Measurements from ENCODE around the gene GCLC.
"Not testable (repeated sequence)": the region's sequence is repeated elsewhere in the genome, so short reads cannot be mapped to it uniquely, and the experiment has no call there.

GCLC gene

GRCh38 chr6:53556986-53557715 lies 12.2 kb upstream of the GCLC start:
- DNase-seq = no peak

GRCh38 chr6:53553600-53553999 lies 8.7 kb upstream of the GCLC start:
- DNase-seq = not testable (repeated sequence)

GRCh38 chr6:53551681-53552080 lies 6.8 kb upstream of the GCLC start:
- DNase-seq = not testable (repeated sequence)

GRCh38 chr6:53547811-53548496 lies 3.1 kb upstream of the GCLC start:
- peak; percentile 72 to 89 (median 80) for DNase-seq

GRCh38 chr6:53547166-53547810 lies 2.4 kb upstream of the GCLC start:
- DNase-seq = no peak

- DNase-seq = no peak
Observed at GRCh38 chr6:53546281-53546680, 1.4 kb upstream of the GCLC start.

GRCh38 chr6:53544217-53544469 lies 758 bp downstream of the GCLC start:
- DNase-seq = no peak

- no peak for DNase-seq
Observed at GRCh38 chr6:53543359-53544216, 1.3 kb downstream of the GCLC start.

- DNase-seq = no peak
Observed at GRCh38 chr6:53541900-53542299, 3.0 kb downstream of the GCLC start.

- no peak for DNase-seq
Observed at GRCh38 chr6:53540129-53540692, 4.7 kb downstream of the GCLC start.

- no peak for DNase-seq
Observed at GRCh38 chr6:53539561-53539960, 5.3 kb downstream of the GCLC start.

GRCh38 chr6:53536561-53536960 lies 8.3 kb downstream of the GCLC start:
- no peak for DNase-seq

GRCh38 chr6:53532942-53533341 lies 12.0 kb downstream of the GCLC start:
- DNase-seq = no peak

- DNase-seq = no peak
Observed at GRCh38 chr6:53532061-53532797, 12.7 kb downstream of the GCLC start.

- no peak for DNase-seq
Observed at GRCh38 chr6:53530780-53531386, 14.0 kb downstream of the GCLC start.

- DNase-seq = no peak
Observed at GRCh38 chr6:53530346-53530745, 14.6 kb downstream of the GCLC start.

- no peak for DNase-seq
Observed at GRCh38 chr6:53529324-53530036, 15.4 kb downstream of the GCLC start.

- DNase-seq = no peak
Observed at GRCh38 chr6:53528107-53528506, 16.8 kb downstream of the GCLC start.

- no peak for DNase-seq
Observed at GRCh38 chr6:53527249-53527765, 17.6 kb downstream of the GCLC start.

GRCh38 chr6:53526000-53526399 lies 18.9 kb downstream of the GCLC start:
- no peak for DNase-seq

- no peak for DNase-seq
Observed at GRCh38 chr6:53524455-53524815, 20.5 kb downstream of the GCLC start.

Data from activated naive CD4-positive, alpha-beta T cell (primary cell).